Esophagus muscularis mucosa (tissue), 3 donors: Measurements from ENCODE around the gene HIP1R.

Experiments used
- CTCF ChIP-seq, 3 experiments: fragments of 200-600 bp in 2 of 3; fragments of 450-650 bp in 1 of 3; sonication (generic) in 2 of 3; IDR thresholded peaks; one replicate each; pipeline ENCODE4 v1.5.1; 2017 to 2019; ENCODE audit warnings: antibody characterized with exemption in 3 of 3, mild to moderate bottlenecking in 2 of 3, moderate library complexity in 1 of 3
- POLR2A ChIP-seq: fragments of 450-650 bp; IDR thresholded peaks from one replicate; pipeline ENCODE4 v1.6.1; 2017; ENCODE audit warnings: antibody characterized with exemption, moderate library complexity, mild to moderate bottlenecking, low read depth
- POLR2AphosphoS5 ChIP-seq, 2 donors: sonication (generic); formaldehyde crosslinking; IDR thresholded peaks; one replicate each; pipeline ENCODE4 v1.6.1; 2017; ENCODE audit warnings: antibody characterized with exemption in 2 of 2

- TF ChIP-seq CTCF (IDR thresholded peaks at IDR 0.05), result no peak
- TF ChIP-seq POLR2AphosphoS5 (IDR thresholded peaks at IDR 0.05), result no peak
- TF ChIP-seq POLR2A, result no peak
These were observed 7.5 kb downstream of the HIP1R start for GRCh38 chr12:122842505-122843405.
